Liver (tissue), 9 donors: ENCODE data around the gene TBX5. TPM values are rescaled to one million over a fixed set of nuclear protein-coding genes. Genes with fewer than 3 reads are reported as not detected.

ENCODE experiments used
- DNase-seq: peaks from one replicate; pipeline ENCODE4 v3.0.0-alpha.2; 2017; ENCODE audit warnings: low spot score
- H3K27ac ChIP-seq, 2 donors: one replicate each; pipeline ENCODE4 v1.7.0; 2013; ENCODE audit warnings: inconsistent platforms in 2 of 2, low read length in 2 of 2, control low read depth in 1 of 2, low read depth in 1 of 2, mild to moderate bottlenecking in 1 of 2
- H3K27me3 ChIP-seq, 4 donors: one replicate each; pipeline versions ENCODE4 v1.6.1 to v1.7.0; 2013; ENCODE audit warnings: low read length in 3 of 4, inconsistent platforms in 1 of 4, mild to moderate bottlenecking in 1 of 4, moderate library complexity in 1 of 4; ENCODE audit not compliant: control insufficient read depth in 4 of 4, insufficient read depth in 4 of 4
- H3K36me3 ChIP-seq, 4 donors: one replicate each; pipeline versions ENCODE4 v1.6.1 to v1.7.0; 2013; ENCODE audit warnings: low read length in 3 of 4, mild to moderate bottlenecking in 3 of 4, low read depth in 1 of 4, moderate library complexity in 1 of 4; ENCODE audit not compliant: control insufficient read depth in 4 of 4, insufficient read depth in 3 of 4
- H3K4me1 ChIP-seq, 4 donors: one replicate each; pipeline versions ENCODE4 v1.6.1 to v1.7.0; 2013; ENCODE audit warnings: low read length in 3 of 4, mild to moderate bottlenecking in 3 of 4, moderate library complexity in 1 of 4; ENCODE audit not compliant: control insufficient read depth in 4 of 4, insufficient read depth in 4 of 4
- H3K4me3 ChIP-seq, 3 donors: one replicate each; pipeline versions ENCODE4 v1.6.1 to v1.7.0; 2013; ENCODE audit warnings: low read length in 3 of 3, control low read depth in 1 of 3, low read depth in 1 of 3, mild to moderate bottlenecking in 1 of 3
- H3K9ac ChIP-seq, 2 donors: one replicate each; pipeline ENCODE4 v1.7.0; 2013; ENCODE audit warnings: low read length in 2 of 2, mild to moderate bottlenecking in 2 of 2, moderate library complexity in 2 of 2, control low read depth in 1 of 2, low read depth in 1 of 2
- H3K9me3 ChIP-seq, 4 donors: one replicate each; pipeline versions ENCODE4 v1.6.1 to v1.7.0; 2013; ENCODE audit warnings: low read length in 3 of 4; ENCODE audit not compliant: control insufficient read depth in 4 of 4
- EGR1 ChIP-seq, 2 donors: IDR thresholded peaks; 2 replicates each; pipeline ENCODE4 v1.6.1; 2016 to 2018; ENCODE audit warnings: antibody characterized with exemption in 2 of 2, low read depth in 2 of 2
- FOXA1 ChIP-seq: IDR thresholded peaks from 2 replicates; pipeline ENCODE4 v1.6.1; 2016; ENCODE audit warnings: antibody characterized with exemption
- FOXA2 ChIP-seq: IDR thresholded peaks from 2 replicates; pipeline ENCODE4 v1.6.1; 2016; ENCODE audit warnings: antibody characterized with exemption
- GABPA ChIP-seq, 2 donors: IDR thresholded peaks in 1 of 2; conservative IDR thresholded peaks in 1 of 2; 2 replicates each; pipeline ENCODE4 v1.6.1; 2016; ENCODE audit warnings: antibody characterized with exemption in 2 of 2, mild to moderate bottlenecking in 1 of 2, moderate library complexity in 1 of 2
- HNF4A ChIP-seq, 2 donors: conservative IDR thresholded peaks; 2 replicates each; pipeline ENCODE4 v1.6.1; 2016; ENCODE audit warnings: antibody characterized with exemption in 2 of 2, mild to moderate bottlenecking in 2 of 2
- HNF4G ChIP-seq: IDR thresholded peaks from 2 replicates; pipeline ENCODE4 v1.6.1; 2016; ENCODE audit warnings: antibody characterized with exemption
- JUND ChIP-seq, 2 donors: IDR thresholded peaks; 2 replicates each; pipeline ENCODE4 v1.6.1; 2016; ENCODE audit warnings: antibody characterized with exemption in 2 of 2
- NR2F2 ChIP-seq: IDR thresholded peaks from 2 replicates; pipeline ENCODE4 v1.6.1; 2016; ENCODE audit warnings: antibody characterized with exemption
- RAD21 ChIP-seq, 2 donors: IDR thresholded peaks; 2 replicates each; pipeline ENCODE4 v1.6.1; 2016; ENCODE audit warnings: antibody characterized with exemption in 2 of 2, mild to moderate bottlenecking in 2 of 2
- SP1 ChIP-seq: IDR thresholded peaks from 2 replicates; pipeline ENCODE4 v1.6.1; 2018; ENCODE audit warnings: antibody characterized with exemption, mild to moderate bottlenecking
- TAF1 ChIP-seq: conservative IDR thresholded peaks from 2 replicates; pipeline ENCODE4 v1.6.1; 2016; ENCODE audit warnings: antibody characterized with exemption, mild to moderate bottlenecking
- YY1 ChIP-seq: IDR thresholded peaks from 2 replicates; pipeline ENCODE4 v1.6.1; 2016; ENCODE audit warnings: antibody characterized with exemption, mild to moderate bottlenecking
- WGBS: extraction: QIAGEN DNeasy Blood & Tissue Kit; methylation state at CpG from one replicate; pipeline ENCODE4 v1.1.7; 2013; 5-methylcytosine and 5-hydroxymethylcytosine counted together
- polyA plus RNA-seq, 2 donors: library from polyadenylated mRNA; stranded (reverse) in 1 of 2; unstranded in 1 of 2; fragments of 200-250 nt in 1 of 2; fragments of >200 nt in 1 of 2; fragmentation: Nextera tagmentation in 1 of 2; extraction: Ambion mirVana in 1 of 2; gene quantifications; one replicate each; pipeline versions ENCODE4 v1.2.1 to v1.2.3, GENCODE V29; 2013 to 2015
- total RNA-seq, 2 donors: library from RNA; depleted of rRNA; stranded (reverse); fragments of >200 nt; gene quantifications; one replicate each; pipeline ENCODE4 v1.2.3, GENCODE V29; 2014
- TF ChIP-seq, protein P1 (sequence below): fragments of 150-350 bp; IDR thresholded peaks from 2 replicates; pipeline ENCODE4 v1.5.1; 2017; ENCODE audit warnings: improper control_type of control experiment, low read depth, low read length; ENCODE audit not compliant: missing input control
- TF ChIP-seq, protein P2 (sequence below): IDR thresholded peaks from 2 replicates; pipeline ENCODE4 v1.6.1; 2016; ENCODE audit warnings: antibody characterized with exemption
- TF ChIP-seq, protein P3 (sequence below): IDR thresholded peaks from 2 replicates; pipeline ENCODE4 v1.6.1; 2016; ENCODE audit warnings: antibody characterized with exemption
- TF ChIP-seq, protein P4 (sequence below): IDR thresholded peaks from 2 replicates; pipeline ENCODE4 v1.6.1; 2016; ENCODE audit warnings: antibody characterized with exemption, mild to moderate bottlenecking
- TF ChIP-seq, protein P5 (sequence below): IDR thresholded peaks from 2 replicates; pipeline ENCODE4 v1.6.1; 2016; ENCODE audit warnings: antibody characterized with exemption
- donor health status: healthy.
- donor health status: healthy.
- donor health status: healthy.
- donor health status: healthy.
- donor health status: healthy.

Gene TBX5
- total and polyA plus RNA-seq, 4 donors: 0.03 TPM; not detected in 3

DNA sequence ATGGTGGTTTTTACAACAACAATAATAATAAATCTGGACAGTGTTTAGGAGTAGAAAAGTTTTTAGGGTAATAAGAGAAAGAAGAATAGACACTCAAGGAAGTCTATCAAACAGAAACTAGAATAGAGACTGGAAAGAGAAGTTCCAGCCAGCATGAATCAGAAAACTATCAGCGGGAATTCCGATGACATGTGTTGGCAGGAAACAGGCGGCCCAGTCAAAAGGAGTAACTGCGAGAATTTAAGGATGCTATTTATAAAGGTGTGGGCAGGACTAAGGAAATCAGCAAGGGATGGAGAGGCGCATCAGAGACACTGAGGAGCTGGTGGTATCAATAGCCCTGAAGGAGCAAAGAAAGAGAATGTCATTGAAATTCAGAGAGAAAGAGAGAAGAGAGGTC is 89.9 kb downstream of the TBX5 start:
- H3K4me1 ChIP-seq: no peaks in the 10 kb centered on the region
- no peak overlapping the region for H3K9ac ChIP-seq
- no peak overlapping the region for H3K27ac ChIP-seq
- no peaks in the 10 kb centered on the region for H3K36me3 ChIP-seq
- no peaks in the 10 kb centered on the region for H3K27me3 ChIP-seq
- no peak for DNase-seq
- no peak for TF ChIP-seq RAD21 (IDR thresholded peaks at IDR 0.05)
- no peak for TF ChIP-seq HNF4A (conservative IDR thresholded peaks at IDR 0.05)
- no peak for TF ChIP-seq SP1
- no peak for TF ChIP-seq YY1
- no peak for TF ChIP-seq EGR1 (IDR thresholded peaks at IDR 0.05; ENCODE audit: low read depth in 2 of 2)
- no peak for TF ChIP-seq FOXA2
- TF ChIP-seq, protein P1, sequence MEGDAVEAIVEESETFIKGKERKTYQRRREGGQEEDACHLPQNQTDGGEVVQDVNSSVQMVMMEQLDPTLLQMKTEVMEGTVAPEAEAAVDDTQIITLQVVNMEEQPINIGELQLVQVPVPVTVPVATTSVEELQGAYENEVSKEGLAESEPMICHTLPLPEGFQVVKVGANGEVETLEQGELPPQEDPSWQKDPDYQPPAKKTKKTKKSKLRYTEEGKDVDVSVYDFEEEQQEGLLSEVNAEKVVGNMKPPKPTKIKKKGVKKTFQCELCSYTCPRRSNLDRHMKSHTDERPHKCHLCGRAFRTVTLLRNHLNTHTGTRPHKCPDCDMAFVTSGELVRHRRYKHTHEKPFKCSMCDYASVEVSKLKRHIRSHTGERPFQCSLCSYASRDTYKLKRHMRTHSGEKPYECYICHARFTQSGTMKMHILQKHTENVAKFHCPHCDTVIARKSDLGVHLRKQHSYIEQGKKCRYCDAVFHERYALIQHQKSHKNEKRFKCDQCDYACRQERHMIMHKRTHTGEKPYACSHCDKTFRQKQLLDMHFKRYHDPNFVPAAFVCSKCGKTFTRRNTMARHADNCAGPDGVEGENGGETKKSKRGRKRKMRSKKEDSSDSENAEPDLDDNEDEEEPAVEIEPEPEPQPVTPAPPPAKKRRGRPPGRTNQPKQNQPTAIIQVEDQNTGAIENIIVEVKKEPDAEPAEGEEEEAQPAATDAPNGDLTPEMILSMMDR: no peak
- TF ChIP-seq, protein P2, sequence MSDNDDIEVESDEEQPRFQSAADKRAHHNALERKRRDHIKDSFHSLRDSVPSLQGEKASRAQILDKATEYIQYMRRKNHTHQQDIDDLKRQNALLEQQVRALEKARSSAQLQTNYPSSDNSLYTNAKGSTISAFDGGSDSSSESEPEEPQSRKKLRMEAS: no peak
- TF ChIP-seq, protein P3, sequence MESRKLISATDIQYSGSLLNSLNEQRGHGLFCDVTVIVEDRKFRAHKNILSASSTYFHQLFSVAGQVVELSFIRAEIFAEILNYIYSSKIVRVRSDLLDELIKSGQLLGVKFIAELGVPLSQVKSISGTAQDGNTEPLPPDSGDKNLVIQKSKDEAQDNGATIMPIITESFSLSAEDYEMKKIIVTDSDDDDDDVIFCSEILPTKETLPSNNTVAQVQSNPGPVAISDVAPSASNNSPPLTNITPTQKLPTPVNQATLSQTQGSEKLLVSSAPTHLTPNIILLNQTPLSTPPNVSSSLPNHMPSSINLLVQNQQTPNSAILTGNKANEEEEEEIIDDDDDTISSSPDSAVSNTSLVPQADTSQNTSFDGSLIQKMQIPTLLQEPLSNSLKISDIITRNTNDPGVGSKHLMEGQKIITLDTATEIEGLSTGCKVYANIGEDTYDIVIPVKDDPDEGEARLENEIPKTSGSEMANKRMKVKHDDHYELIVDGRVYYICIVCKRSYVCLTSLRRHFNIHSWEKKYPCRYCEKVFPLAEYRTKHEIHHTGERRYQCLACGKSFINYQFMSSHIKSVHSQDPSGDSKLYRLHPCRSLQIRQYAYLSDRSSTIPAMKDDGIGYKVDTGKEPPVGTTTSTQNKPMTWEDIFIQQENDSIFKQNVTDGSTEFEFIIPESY: no peak
- TF ChIP-seq TAF1: no peak
- no peak for TF ChIP-seq GABPA (IDR thresholded peaks at IDR 0.05 in 1 of 2, conservative IDR thresholded peaks at IDR 0.05 in 1 of 2)
- WGBS: 75% methylated on average over 5 of the region's 5 CpGs
- no peak overlapping the region for H3K4me3 ChIP-seq
- H3K9me3 ChIP-seq: peaks cover 0 to 4% (median 0%) of the 10 kb centered on the region in 4 donors

DNA sequence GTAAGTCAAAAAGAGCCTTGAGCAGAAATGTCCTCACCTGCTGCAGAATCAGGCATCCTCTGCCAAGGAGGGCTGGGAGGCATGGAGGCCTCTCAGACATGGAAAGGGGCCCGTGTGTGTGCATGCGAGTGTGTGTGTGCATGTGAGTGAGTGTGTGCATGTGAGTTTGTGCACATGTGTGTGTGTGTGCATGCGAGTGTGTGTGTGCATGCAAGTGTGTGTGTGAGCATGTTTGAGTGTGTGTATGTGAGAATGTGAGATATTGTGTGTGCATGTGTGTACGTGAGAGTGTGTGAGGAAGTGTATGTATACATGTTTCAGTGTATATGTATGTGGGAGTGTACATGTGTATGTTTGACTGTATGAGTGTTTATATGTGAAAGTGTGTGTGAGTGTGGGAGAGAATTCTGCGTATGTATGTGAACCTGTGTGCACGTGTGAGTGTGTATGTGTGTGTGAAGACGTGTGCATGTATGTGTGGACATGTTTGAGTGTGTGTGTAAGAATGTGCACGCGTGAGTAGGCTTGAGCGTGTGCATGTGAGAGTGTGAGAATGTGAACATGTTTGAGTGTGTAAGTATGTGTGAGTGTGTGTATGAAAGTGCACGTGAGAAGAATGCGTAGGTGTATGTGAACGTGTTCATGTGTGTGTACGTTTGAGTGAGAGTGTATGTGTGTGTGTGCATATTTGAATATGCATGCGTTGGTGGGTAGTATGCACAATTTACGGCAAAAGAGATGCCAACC is 90.8 kb downstream of the TBX5 start:
- Histone ChIP-seq H3K27ac (no peak overlapping the region), H3K27me3 (no peaks in the 10 kb centered on the region), H3K9ac (no peak overlapping the region), H3K36me3 (no peaks in the 10 kb centered on the region), H3K4me3 (no peak overlapping the region), H3K9me3 (peaks cover 0 to 4% (median 0%) of the 10 kb centered on the region in 4 donors), H3K4me1 (no peaks in the 10 kb centered on the region)
- 87% methylated on average over 16 of the region's 16 CpGs for WGBS
- TF ChIP-seq TAF1 (no peak), FOXA1 (no peak), YY1 (no peak), FOXA2 (no peak), HNF4G (no peak), SP1 (no peak), NR2F2 (no peak), RAD21 (IDR thresholded peaks at IDR 0.05) (no peak), GABPA (IDR thresholded peaks at IDR 0.05 in 1 of 2, conservative IDR thresholded peaks at IDR 0.05 in 1 of 2) (no peak), JUND (IDR thresholded peaks at IDR 0.05) (no peak)
- TF ChIP-seq, protein P2: no peak
- TF ChIP-seq, protein P1: no peak
- TF ChIP-seq, protein P4, sequence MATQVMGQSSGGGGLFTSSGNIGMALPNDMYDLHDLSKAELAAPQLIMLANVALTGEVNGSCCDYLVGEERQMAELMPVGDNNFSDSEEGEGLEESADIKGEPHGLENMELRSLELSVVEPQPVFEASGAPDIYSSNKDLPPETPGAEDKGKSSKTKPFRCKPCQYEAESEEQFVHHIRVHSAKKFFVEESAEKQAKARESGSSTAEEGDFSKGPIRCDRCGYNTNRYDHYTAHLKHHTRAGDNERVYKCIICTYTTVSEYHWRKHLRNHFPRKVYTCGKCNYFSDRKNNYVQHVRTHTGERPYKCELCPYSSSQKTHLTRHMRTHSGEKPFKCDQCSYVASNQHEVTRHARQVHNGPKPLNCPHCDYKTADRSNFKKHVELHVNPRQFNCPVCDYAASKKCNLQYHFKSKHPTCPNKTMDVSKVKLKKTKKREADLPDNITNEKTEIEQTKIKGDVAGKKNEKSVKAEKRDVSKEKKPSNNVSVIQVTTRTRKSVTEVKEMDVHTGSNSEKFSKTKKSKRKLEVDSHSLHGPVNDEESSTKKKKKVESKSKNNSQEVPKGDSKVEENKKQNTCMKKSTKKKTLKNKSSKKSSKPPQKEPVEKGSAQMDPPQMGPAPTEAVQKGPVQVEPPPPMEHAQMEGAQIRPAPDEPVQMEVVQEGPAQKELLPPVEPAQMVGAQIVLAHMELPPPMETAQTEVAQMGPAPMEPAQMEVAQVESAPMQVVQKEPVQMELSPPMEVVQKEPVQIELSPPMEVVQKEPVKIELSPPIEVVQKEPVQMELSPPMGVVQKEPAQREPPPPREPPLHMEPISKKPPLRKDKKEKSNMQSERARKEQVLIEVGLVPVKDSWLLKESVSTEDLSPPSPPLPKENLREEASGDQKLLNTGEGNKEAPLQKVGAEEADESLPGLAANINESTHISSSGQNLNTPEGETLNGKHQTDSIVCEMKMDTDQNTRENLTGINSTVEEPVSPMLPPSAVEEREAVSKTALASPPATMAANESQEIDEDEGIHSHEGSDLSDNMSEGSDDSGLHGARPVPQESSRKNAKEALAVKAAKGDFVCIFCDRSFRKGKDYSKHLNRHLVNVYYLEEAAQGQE: no peak
- TF ChIP-seq, protein P3: no peak
- TF ChIP-seq, protein P5, sequence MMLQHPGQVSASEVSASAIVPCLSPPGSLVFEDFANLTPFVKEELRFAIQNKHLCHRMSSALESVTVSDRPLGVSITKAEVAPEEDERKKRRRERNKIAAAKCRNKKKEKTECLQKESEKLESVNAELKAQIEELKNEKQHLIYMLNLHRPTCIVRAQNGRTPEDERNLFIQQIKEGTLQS: no peak
- DNase-seq: no peak
